WTC11 (cell line): ENCODE data around the gene TLR5. TPM values are rescaled to one million over a fixed set of nuclear protein-coding genes. Genes with fewer than 3 reads are reported as not detected.
A peak's percentile ranks its signal among the peaks of the same experiment; 100 is the strongest.
"Not testable (repeated sequence)": the region's sequence is repeated elsewhere in the genome, so short reads cannot be mapped to it uniquely, and the experiment has no call there.

Experiments used
- ATAC-seq: fragments of 200-7000 bp; cut with Tn5 transposase; 2 replicates; pipeline ENCODE4 v1.10.0; 2021; ENCODE audit warnings: mild to moderate bottlenecking, moderate library complexity
- CTCF ChIA-PET: fragments of 300-600 bp; sonication (Branson Sonifier 250); formaldehyde crosslinking; loops from one replicate; lab custom pipeline; 2021; ENCODE audit warnings: antibody characterized with exemption; lab: Charles Lee
- POLR2A ChIA-PET: fragments of 350-600 bp; sonication (Branson Sonifier 250); formaldehyde crosslinking; loops from one replicate; lab custom pipeline; 2021; ENCODE audit warnings: antibody characterized with exemption; lab: Charles Lee
- DNase-seq: peaks from one replicate; pipeline ENCODE4 v3.0.0; 2021; ENCODE audit warnings: low spot score
- H3K27ac Mint-ChIP-seq: 2 replicates; pipeline ENCODE4 v1.8.0; 2021; ENCODE audit warnings: mixed read lengths
- H3K27me3 Mint-ChIP-seq: 2 replicates; pipeline ENCODE4 v1.8.0; 2021; ENCODE audit warnings: low read depth, mild to moderate bottlenecking, moderate library complexity, mixed read lengths
- H3K36me3 Mint-ChIP-seq: 2 replicates; pipeline ENCODE4 v1.8.0; 2021; ENCODE audit warnings: mixed read lengths
- H3K4me1 Mint-ChIP-seq: 2 replicates; pipeline ENCODE4 v1.8.0; 2022; ENCODE audit warnings: mixed read lengths
- H3K4me3 Mint-ChIP-seq: 2 replicates; pipeline ENCODE4 v1.8.0; 2021; ENCODE audit warnings: mild to moderate bottlenecking, moderate library complexity, mixed read lengths
- H3K9me3 Mint-ChIP-seq: 2 replicates; pipeline ENCODE4 v1.8.0; 2021; ENCODE audit warnings: mixed read lengths
- AFF4 ChIP-seq: sonication (generic); formaldehyde crosslinking; IDR thresholded peaks from 2 replicates; pipeline ENCODE4 v1.8.1; 2023; ENCODE audit warnings: mild to moderate bottlenecking, missing genetic modification reagents, borderline replicate concordance
- E2F1 ChIP-seq: sonication (generic); formaldehyde crosslinking; IDR thresholded peaks from 2 replicates; pipeline ENCODE4 v1.8.0; 2022; ENCODE audit warnings: mild to moderate bottlenecking, missing genetic modification reagents
- FOXP1 ChIP-seq: sonication (generic); formaldehyde crosslinking; IDR thresholded peaks from 2 replicates; pipeline ENCODE4 v1.8.0; 2022; ENCODE audit warnings: missing genetic modification reagents, mild to moderate bottlenecking, moderate library complexity, borderline replicate concordance
- FOXP4 ChIP-seq: sonication (generic); formaldehyde crosslinking; IDR thresholded peaks from 2 replicates; pipeline ENCODE4 v1.8.0; 2022; ENCODE audit warnings: mild to moderate bottlenecking, missing genetic modification reagents
- GTF2I ChIP-seq: fragments of 250-450 bp; sonication (Bioruptor Pico); conservative IDR thresholded peaks from 2 replicates; pipeline ENCODE4 v1.4.0; 2021; ENCODE audit warnings: mild to moderate bottlenecking
- HMGA2 ChIP-seq: fragments of 250-450 bp; sonication (Bioruptor Pico); IDR thresholded peaks from 2 replicates; pipeline ENCODE4 v1.4.0; 2021; ENCODE audit warnings: mild to moderate bottlenecking, moderate library complexity
- ZMAT4 ChIP-seq: fragments of 250-450 bp; sonication (Bioruptor Pico); IDR thresholded peaks from 2 replicates; pipeline ENCODE4 v1.9.0; 2021; ENCODE audit warnings: mild to moderate bottlenecking
- ZNF512 ChIP-seq: sonication (generic); formaldehyde crosslinking; IDR thresholded peaks from 2 replicates; pipeline ENCODE4 v1.8.1; 2022; ENCODE audit warnings: missing genetic modification reagents, borderline replicate concordance
- ZNF532 ChIP-seq: fragments of 250-450 bp; sonication (Bioruptor Pico); IDR thresholded peaks from 2 replicates; pipeline ENCODE4 v1.9.0; 2021; ENCODE audit warnings: mild to moderate bottlenecking, borderline replicate concordance
- total RNA-seq: library from RNA; stranded (reverse); gene quantifications from 3 replicates; pipeline ENCODE4 v1.2.3, GENCODE V29; 2021

The TLR5 gene
- total RNA-seq, 1 experiment from 2014 or later = 0.46 TPM

GRCh38 chr1:223175633-223176032 is 32.6 kb upstream of the TLR5 start (continued):
- TF ChIP-seq AFF4 = no peak

GRCh38 chr1:223175032-223175431 is 32.0 kb upstream of the TLR5 start:
- H3K36me3 Mint-ChIP-seq = peaks cover 2% of the 10 kb centered on the region; the same call in 1 of the 2 replicates
- no peak for TF ChIP-seq GTF2I (CRISPR knock-in tag)
- H3K4me1 Mint-ChIP-seq = no peaks in the 10 kb centered on the region; the same call in 1 of the 2 replicates
- DNase-seq (peak; percentile 21), ATAC-seq (peak; percentile 84)
- no peak overlapping the region for H3K4me3 Mint-ChIP-seq
- ChIA-PET CTCF (interaction anchor here (0.5 to 1.9 kb wide), 20 partner anchors 14 to 521 kb away, joined by 3 to 12 read pairs (median 4); partner anchors contain the start of gene SUSD4), POLR2A (interaction anchor here (0.6 kb wide), 1 partner anchor 219 kb away, joined by 3 read pairs; no protein-coding TSS in a partner anchor)
- H3K9me3 Mint-ChIP-seq = peaks cover 7% of the 10 kb centered on the region
- peaks cover 41% of the 10 kb centered on the region for H3K27me3 Mint-ChIP-seq
- no peak overlapping the region for H3K27ac Mint-ChIP-seq

GRCh38 chr1:223169458-223169857 is 26.4 kb upstream of the TLR5 start:
- POLR2A ChIA-PET, H3K4me3 Mint-ChIP-seq, H3K4me1 Mint-ChIP-seq, H3K36me3 Mint-ChIP-seq, H3K27me3 Mint-ChIP-seq, DNase-seq, H3K9me3 Mint-ChIP-seq, H3K27ac Mint-ChIP-seq, ATAC-seq: not testable (repeated sequence)
- CTCF ChIA-PET = interaction anchor here (1.1 kb wide), 1 partner anchor 36 kb away, joined by 3 read pairs; no protein-coding TSS in a partner anchor

GRCh38 chr1:223161321-223161720 is 18.3 kb upstream of the TLR5 start:
- CTCF ChIA-PET = interaction anchor here (0.6 to 3.3 kb wide), 17 partner anchors 10 to 523 kb away, joined by 3 to 23 read pairs (median 5); partner anchors contain the start of genes SUSD4 and TLR5
- DNase-seq = no peak
- H3K4me3 Mint-ChIP-seq = no peak overlapping the region
- TF ChIP-seq AFF4 (no peak), E2F1 (CRISPR knock-in tag) (no peak), ZNF512 (CRISPR knock-in tag) (no peak), FOXP4 (no peak), ZMAT4 (CRISPR knock-in tag) (no peak), ZNF532 (CRISPR knock-in tag) (no peak), HMGA2 (CRISPR knock-in tag) (no peak), FOXP1 (CRISPR knock-in tag) (no peak)

More at GRCh38 chr1:223161321-223161720, 18.3 kb upstream of the TLR5 start:
- H3K4me1 Mint-ChIP-seq = peaks cover 7% of the 10 kb centered on the region; the same call in 1 of the 2 replicates
- POLR2A ChIA-PET = no interaction called here
- H3K9me3 Mint-ChIP-seq = no peaks in the 10 kb centered on the region
- H3K27me3 Mint-ChIP-seq = peaks cover 13% of the 10 kb centered on the region
- ATAC-seq = peak; percentile 85
- no peak overlapping the region for H3K27ac Mint-ChIP-seq
- no peaks in the 10 kb centered on the region for H3K36me3 Mint-ChIP-seq
